Smooth muscle cell (in vitro differentiated cells): ENCODE data around the gene ONECUT3. TPM values are rescaled to one million over a fixed set of nuclear protein-coding genes. Genes with fewer than 3 reads are reported as not detected.

Source experiments
- DNase-seq: peaks from one replicate; lab custom pipeline; 2025; ENCODE audit not compliant: unreplicated experiment; lab: John Stamatoyannopoulos, UW
- H2AFZ ChIP-seq: fragments of 200-600 bp; sonication (generic); 2 replicates; pipeline ENCODE4 v1.6.0; 2016; ENCODE audit warnings: antibody characterized with exemption, low read depth, mild to moderate bottlenecking
- H3F3A ChIP-seq: fragments of 200-600 bp; sonication (generic); 2 replicates; pipeline ENCODE4 v1.6.0; 2017; ENCODE audit warnings: antibody characterized with exemption, low read depth
- H3K27ac ChIP-seq: fragments of 200-600 bp; sonication (generic); 2 replicates; pipeline ENCODE4 v1.5.1; 2016; ENCODE audit warnings: low read depth, mild to moderate bottlenecking
- H3K27me3 ChIP-seq: fragments of 200-600 bp; sonication (generic); 2 replicates; pipeline ENCODE4 v1.6.1; 2016; ENCODE audit warnings: low read depth, mild to moderate bottlenecking
- H3K36me3 ChIP-seq: fragments of 200-600 bp; sonication (generic); 2 replicates; pipeline ENCODE4 v1.5.1; 2016; ENCODE audit warnings: low read depth
- H3K4me1 ChIP-seq: fragments of 200-600 bp; sonication (generic); 2 replicates; pipeline ENCODE4 v1.5.1; 2016; ENCODE audit warnings: low read depth
- H3K4me2 ChIP-seq: fragments of 200-600 bp; sonication (generic); 2 replicates; pipeline ENCODE4 v1.6.0; 2016; ENCODE audit warnings: mild to moderate bottlenecking
- H3K4me3 ChIP-seq: fragments of 200-600 bp; sonication (generic); 2 replicates; pipeline ENCODE4 v1.5.1; 2016; ENCODE audit warnings: mild to moderate bottlenecking
- H3K79me2 ChIP-seq: fragments of 200-600 bp; sonication (generic); 2 replicates; pipeline ENCODE4 v1.6.0; 2016; ENCODE audit warnings: low read depth, mild to moderate bottlenecking
- H3K9ac ChIP-seq: fragments of 200-600 bp; sonication (generic); 2 replicates; pipeline ENCODE4 v1.6.0; 2016; ENCODE audit warnings: low read depth
- H3K9me3 ChIP-seq: fragments of 200-600 bp; sonication (generic); replicated peaks from 2 replicates; pipeline ENCODE4 v1.5.1; 2016; ENCODE audit warnings: low read depth
- H4K20me1 ChIP-seq: fragments of 200-600 bp; sonication (generic); 2 replicates; pipeline ENCODE4 v1.6.0; 2016; ENCODE audit warnings: low read depth
- CTCF ChIP-seq: fragments of 200-600 bp; sonication (generic); IDR thresholded peaks from 2 replicates; pipeline ENCODE4 v1.5.1; 2017; ENCODE audit warnings: borderline replicate concordance, mild to moderate bottlenecking, antibody characterized with exemption; ENCODE audit not compliant: insufficient read depth, poor library complexity, severe bottlenecking
- WGBS: methylation state at CpG from one replicate; pipeline ENCODE4 v1.1.7; 2016; ENCODE audit warnings: low lambda C conversion rate; 5-methylcytosine and 5-hydroxymethylcytosine counted together
- polyA plus RNA-seq: library from polyadenylated mRNA; unstranded; fragments of >200 nt; fragmentation: Nextera tagmentation; extraction: Ambion mirVana; gene quantifications from 2 replicates; pipeline ENCODE4 v1.2.1, GENCODE V29; 2016
- total RNA-seq: library from RNA; depleted of rRNA; stranded (reverse); fragments of >200 nt; gene quantifications from 2 replicates; pipeline ENCODE4 v1.2.3, GENCODE V29; 2014

ONECUT3 gene
- total and polyA plus RNA-seq, 2 experiments from 2014 or later = not detected

- no peaks in the 10 kb centered on the region for H3K36me3 ChIP-seq
Observed at GRCh38 chr19:1763648-1764639, 10.6 kb downstream of the ONECUT3 start.

DNA sequence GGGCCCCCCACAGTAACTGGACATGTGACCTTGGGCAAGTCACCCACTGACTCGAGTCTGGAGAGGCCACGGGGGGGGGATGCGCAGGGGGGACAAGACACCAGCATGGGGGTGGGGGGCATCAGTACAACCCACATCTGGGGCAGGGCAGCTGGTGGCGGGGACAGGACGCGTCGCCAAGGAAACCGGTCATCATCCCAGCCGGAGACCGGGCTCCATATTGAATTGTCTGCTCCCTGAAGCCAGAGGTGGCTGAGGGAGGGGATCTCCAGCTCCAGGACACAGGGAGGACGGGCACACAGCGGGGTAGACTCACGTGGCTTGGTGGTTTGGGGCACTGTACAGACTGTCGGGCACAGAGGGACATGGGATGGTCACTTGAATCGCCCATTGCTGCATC lies 11.4 kb downstream of the ONECUT3 start:
- Histone ChIP-seq H3K4me1 (no peaks in the 10 kb centered on the region), H3K9me3 (no peaks in the 10 kb centered on the region), H3K9ac (no peak overlapping the region), H3K79me2 (no peaks in the 10 kb centered on the region), H3K36me3 (no peaks in the 10 kb centered on the region), H2AFZ (no peak overlapping the region), H3K4me2 (no peak overlapping the region), H3K27ac (no peak overlapping the region), H4K20me1 (no peaks in the 10 kb centered on the region), H3F3A (no peaks in the 10 kb centered on the region), H3K27me3 (peaks cover 92% of the 10 kb centered on the region), H3K4me3 (no peak overlapping the region)
- TF ChIP-seq CTCF = no peak
- no peak for DNase-seq
- 37% methylated on average over 14 of the region's 15 CpGs for WGBS

More at GRCh38 chr19:1763648-1764639, 10.6 kb downstream of the ONECUT3 start:
- no peak overlapping the region for H2AFZ ChIP-seq
- no peaks in the 10 kb centered on the region for H3K4me1 ChIP-seq
- H3K9me3 ChIP-seq = no peaks in the 10 kb centered on the region
- no peaks in the 10 kb centered on the region for H3F3A ChIP-seq
- no peak overlapping the region for H3K4me2 ChIP-seq
- no peak overlapping the region for H3K9ac ChIP-seq
- no peak overlapping the region for H3K4me3 ChIP-seq
- peaks cover 98% of the 10 kb centered on the region for H3K27me3 ChIP-seq
- no peak overlapping the region for H3K27ac ChIP-seq
- no peak for TF ChIP-seq CTCF
- H4K20me1 ChIP-seq = no peaks in the 10 kb centered on the region
- 19% methylated on average over 38 of the region's 39 CpGs for WGBS
- no peaks in the 10 kb centered on the region for H3K79me2 ChIP-seq
- no peak for DNase-seq

DNA sequence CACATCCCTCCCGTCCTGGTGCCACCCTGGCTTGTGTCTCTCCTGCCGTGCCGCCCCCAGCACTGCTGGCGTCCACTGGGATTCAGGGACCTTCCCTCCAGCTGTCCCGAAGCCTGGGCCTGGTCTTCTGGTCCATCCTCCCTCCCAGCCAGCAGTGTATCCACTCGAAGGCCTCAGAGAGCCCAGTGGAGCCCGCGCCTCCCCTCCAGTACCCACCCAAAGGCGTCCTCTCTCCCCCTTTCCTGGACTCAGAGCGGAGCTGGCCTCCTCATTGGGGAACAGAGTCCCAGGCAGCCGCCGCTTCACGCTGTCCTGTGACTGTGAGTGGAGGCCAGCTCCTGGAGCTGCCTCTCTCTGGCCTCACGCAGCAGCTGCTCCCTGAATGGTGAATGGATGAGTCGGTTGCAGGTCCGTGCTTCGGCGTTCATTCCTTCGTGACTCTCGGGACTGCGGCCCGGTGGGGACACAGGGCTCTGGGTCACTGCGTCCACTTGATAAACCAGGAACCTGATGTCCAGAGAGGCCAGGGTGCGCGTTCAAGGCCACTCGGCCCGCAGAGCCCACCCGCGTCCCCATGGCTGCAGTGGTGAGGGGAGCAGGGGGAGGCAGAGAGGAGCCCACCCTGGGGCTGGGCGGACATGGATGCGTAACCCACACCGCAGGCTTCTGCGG lies 12.1 kb downstream of the ONECUT3 start:
- Histone ChIP-seq H3K27me3 (peaks cover 91% of the 10 kb centered on the region), H3F3A (no peaks in the 10 kb centered on the region), H3K4me2 (no peak overlapping the region), H3K79me2 (no peaks in the 10 kb centered on the region), H3K4me1 (no peaks in the 10 kb centered on the region), H3K27ac (no peak overlapping the region), H3K9ac (no peak overlapping the region), H3K9me3 (no peaks in the 10 kb centered on the region), H4K20me1 (no peaks in the 10 kb centered on the region), H3K4me3 (no peak overlapping the region), H2AFZ (no peak overlapping the region), H3K36me3 (no peaks in the 10 kb centered on the region)
- WGBS = 38% methylated on average over 29 of the region's 33 CpGs
- no peak for TF ChIP-seq CTCF
- DNase-seq = no peak
